Colonic mucosa (tissue), 4 donors: Measurements from ENCODE around the gene ARHGAP28. TPM values are rescaled to one million over a fixed set of nuclear protein-coding genes. Genes with fewer than 3 reads are reported as not detected.

Experiments used
- DNase-seq: peaks from one replicate; pipeline ENCODE4 v3.0.0-alpha.2; 2020
- H3K27ac ChIP-seq: fragments of 200-600 bp; one replicate; pipeline ENCODE4 v1.8.0; 2021
- H3K27me3 ChIP-seq: fragments of 200-600 bp; one replicate; pipeline ENCODE4 v1.8.0; 2021
- H3K36me3 ChIP-seq: fragments of 200-600 bp; one replicate; pipeline ENCODE4 v1.8.0; 2021
- H3K4me1 ChIP-seq: fragments of 200-600 bp; one replicate; pipeline ENCODE4 v1.8.0; 2021; ENCODE audit warnings: mild to moderate bottlenecking
- H3K4me3 ChIP-seq: fragments of 200-600 bp; one replicate; pipeline ENCODE4 v1.8.0; 2021
- H3K9ac ChIP-seq, 2 donors: one replicate each; pipeline ENCODE4 v1.7.0; 2013; ENCODE audit warnings: control low read depth in 2 of 2, low read depth in 2 of 2, low read length in 2 of 2
- H3K9me3 ChIP-seq: fragments of 200-600 bp; one replicate; pipeline ENCODE4 v1.8.0; 2021
- CTCF ChIP-seq: fragments of 200-600 bp; IDR thresholded peaks from one replicate; pipeline ENCODE4 v1.8.0; 2022; ENCODE audit warnings: antibody characterized with exemption, mild to moderate bottlenecking
- intact Hi-C: fragments of 100-400 bp; cut with DNase I; formaldehyde crosslinking; loops from one replicate; pipeline ENCODE4 v1.14.1; 2022
- total RNA-seq, 2 donors: library from RNA; stranded (reverse); fragmentation: NEBNext Ultra II Directional in 1 of 2; extraction: Animal tissue kit (Norgen Biotek cat#: 25700) in 1 of 2; gene quantifications; one replicate each; pipeline ENCODE4 v1.2.1, GENCODE V29; 2021
- donor health status: healthy.
- donor health status: DM: no; HTN: no; CAD: no.
- donor health status: DM: no; HTN: no; CAD: no.

Gene ARHGAP28
- total RNA-seq, 2 donors from 2014 or later = 1.9 to 2.9 TPM

- no peaks in the 10 kb centered on the region for H3K36me3 ChIP-seq
- no peak overlapping the region for H3K9ac ChIP-seq
- TF ChIP-seq CTCF = no peak
- intact Hi-C loops = no loop called here
- H3K27ac ChIP-seq = no peak overlapping the region
- H3K4me1 ChIP-seq = no peaks in the 10 kb centered on the region
- no peak overlapping the region for H3K4me3 ChIP-seq
- no peak for DNase-seq
- H3K27me3 ChIP-seq = no peaks in the 10 kb centered on the region
- no peaks in the 10 kb centered on the region for H3K9me3 ChIP-seq
These were observed 210.9 kb downstream of the ARHGAP28 start for GRCh38 chr18:6940451-6940850.

GRCh38 chr18:6941996-6942395, 212.5 kb downstream of the ARHGAP28 start:
- H3K9ac ChIP-seq = no peak overlapping the region

GRCh38 chr18:6942742-6943141, 213.2 kb downstream of the ARHGAP28 start:
- no peak overlapping the region for H3K4me3 ChIP-seq
- no peak overlapping the region for H3K27ac ChIP-seq
- intact Hi-C loops = no loop called here
- no peaks in the 10 kb centered on the region for H3K9me3 ChIP-seq
- H3K4me1 ChIP-seq = no peaks in the 10 kb centered on the region
- H3K27me3 ChIP-seq = no peaks in the 10 kb centered on the region
- no peak for TF ChIP-seq CTCF
- H3K36me3 ChIP-seq = no peaks in the 10 kb centered on the region
- H3K9ac ChIP-seq = no peak overlapping the region
- no peak for DNase-seq

More at GRCh38 chr18:6941996-6942395, 212.5 kb downstream of the ARHGAP28 start:
- Histone ChIP-seq H3K27ac (no peak overlapping the region), H3K36me3 (no peaks in the 10 kb centered on the region), H3K9me3 (no peaks in the 10 kb centered on the region), H3K4me3 (no peak overlapping the region), H3K4me1 (no peaks in the 10 kb centered on the region), H3K27me3 (no peaks in the 10 kb centered on the region)
- intact Hi-C loops = no loop called here
- no peak for TF ChIP-seq CTCF
- DNase-seq = no peak

GRCh38 chr18:6943143-6943542, 213.6 kb downstream of the ARHGAP28 start:
- H3K9me3 ChIP-seq = no peaks in the 10 kb centered on the region
- intact Hi-C loops = no loop called here
- no peak for DNase-seq
- H3K27ac ChIP-seq = no peak overlapping the region
- H3K27me3 ChIP-seq = no peaks in the 10 kb centered on the region
- TF ChIP-seq CTCF = no peak
- no peak overlapping the region for H3K4me3 ChIP-seq
- no peak overlapping the region for H3K9ac ChIP-seq
- H3K36me3 ChIP-seq = no peaks in the 10 kb centered on the region
- peaks cover 3% of the 10 kb centered on the region for H3K4me1 ChIP-seq

- no peaks in the 10 kb centered on the region for H3K9me3 ChIP-seq
- intact Hi-C loops = no loop called here
- H3K4me3 ChIP-seq = peak overlapping the region; percentile 21
- no peaks in the 10 kb centered on the region for H3K36me3 ChIP-seq
- H3K27me3 ChIP-seq = no peaks in the 10 kb centered on the region
- peak; percentile 83 for DNase-seq
- peak overlapping the region; percentile 81 for H3K27ac ChIP-seq
- no peak for TF ChIP-seq CTCF
- H3K4me1 ChIP-seq = peaks cover 13% of the 10 kb centered on the region
- peak overlapping the region in 1 of 2 donors; percentile 78 for H3K9ac ChIP-seq
These were observed 218.0 kb downstream of the ARHGAP28 start for GRCh38 chr18:6947338-6948030.
